Tibial nerve (tissue), 4 donors: ENCODE measurements around the gene IGF2R. TPM values are rescaled to one million over a fixed set of nuclear protein-coding genes. Genes with fewer than 3 reads are reported as not detected.

Experiments used
- DNase-seq, 2 donors: peaks; one replicate each; pipeline ENCODE4 v3.0.0-alpha.2; 2019; ENCODE audit warnings: low spot score in 2 of 2
- H3K27ac ChIP-seq, 4 donors: fragments of 200-600 bp; sonication (generic) in 3 of 4; one replicate each; pipeline ENCODE4 v1.5.1; 2017 to 2019; ENCODE audit warnings: mild to moderate bottlenecking in 1 of 4
- H3K27me3 ChIP-seq, 2 donors: fragments of 200-600 bp; sonication (generic) in 1 of 2; one replicate each; pipeline versions ENCODE4 v1.5.1 to v1.6.0; 2017 to 2019
- H3K36me3 ChIP-seq, 3 donors: fragments of 200-600 bp; sonication (generic); one replicate each; pipeline ENCODE4 v1.5.1; 2018 to 2019
- H3K4me1 ChIP-seq, 4 donors: fragments of 200-600 bp; sonication (generic) in 3 of 4; one replicate each; pipeline ENCODE4 v1.5.1; 2017 to 2019
- H3K4me3 ChIP-seq, 4 donors: fragments of 200-600 bp; sonication (generic) in 3 of 4; one replicate each; pipeline ENCODE4 v1.5.1; 2017 to 2019; ENCODE audit warnings: mild to moderate bottlenecking in 1 of 4, moderate library complexity in 1 of 4
- H3K9me3 ChIP-seq, 4 donors: fragments of 200-600 bp; sonication (generic) in 3 of 4; one replicate each; pipeline ENCODE4 v1.5.1; 2017 to 2019
- EP300 ChIP-seq, 2 donors: sonication (generic); formaldehyde crosslinking; IDR thresholded peaks; one replicate each; pipeline ENCODE4 v1.6.1; 2017; ENCODE audit warnings: antibody characterized with exemption in 2 of 2, mild to moderate bottlenecking in 1 of 2
- POLR2A ChIP-seq, 2 donors: fragments of 450-650 bp; IDR thresholded peaks; one replicate each; pipeline ENCODE4 v1.6.1; 2017; ENCODE audit warnings: antibody characterized with exemption in 2 of 2, mild to moderate bottlenecking in 2 of 2, moderate library complexity in 2 of 2
- WGBS, 2 donors: methylation state at CpG; one replicate each; pipeline ENCODE4 v1.1.5; 2018; 5-methylcytosine and 5-hydroxymethylcytosine counted together
- total RNA-seq, 4 donors: library from RNA; depleted of rRNA; stranded (reverse); fragments of >200 nt; gene quantifications; one replicate each; pipeline ENCODE4 v1.1.0, GENCODE V29; 2016
- TF ChIP-seq, protein P1 (sequence below), 5 experiments: fragments of 200-600 bp in 3 of 5; fragments of 450-650 bp in 2 of 5; sonication (generic) in 3 of 5; IDR thresholded peaks; one replicate each; pipeline ENCODE4 v1.5.1; 2016 to 2019; ENCODE audit warnings: antibody characterized with exemption in 5 of 5, mild to moderate bottlenecking in 3 of 5, moderate library complexity in 2 of 5

Gene IGF2R
- total RNA-seq, 4 donors from 2014 or later, result 60.1 to 81.3 (median 68.5) TPM

DNA sequence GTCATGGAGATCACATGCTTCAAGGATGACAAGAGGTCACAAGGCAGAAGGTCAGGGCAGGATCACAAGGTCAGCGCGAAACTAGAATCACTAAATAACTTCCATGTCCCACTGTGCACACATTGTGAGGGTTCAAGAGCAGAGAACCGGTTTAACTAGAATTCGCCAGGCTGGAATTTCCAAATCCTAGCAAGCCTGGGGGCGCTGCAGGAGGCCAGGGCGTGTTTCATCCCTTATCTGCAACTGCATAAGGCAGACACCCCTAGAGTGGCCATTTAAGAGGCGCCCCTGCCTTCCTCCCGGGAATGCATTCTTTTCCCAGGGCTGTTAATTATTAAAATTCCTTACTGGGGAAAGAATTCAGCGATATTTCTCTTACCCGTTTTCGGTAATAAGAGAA lies 112.5 kb downstream of the IGF2R start:
- peaks cover 0 to 96% (median 49%) of the 10 kb centered on the region in 3 donors for H3K36me3 ChIP-seq
- H3K4me3 ChIP-seq, result no peak overlapping the region
- H3K9me3 ChIP-seq, result no peaks in the 10 kb centered on the region
- TF ChIP-seq, protein P1, sequence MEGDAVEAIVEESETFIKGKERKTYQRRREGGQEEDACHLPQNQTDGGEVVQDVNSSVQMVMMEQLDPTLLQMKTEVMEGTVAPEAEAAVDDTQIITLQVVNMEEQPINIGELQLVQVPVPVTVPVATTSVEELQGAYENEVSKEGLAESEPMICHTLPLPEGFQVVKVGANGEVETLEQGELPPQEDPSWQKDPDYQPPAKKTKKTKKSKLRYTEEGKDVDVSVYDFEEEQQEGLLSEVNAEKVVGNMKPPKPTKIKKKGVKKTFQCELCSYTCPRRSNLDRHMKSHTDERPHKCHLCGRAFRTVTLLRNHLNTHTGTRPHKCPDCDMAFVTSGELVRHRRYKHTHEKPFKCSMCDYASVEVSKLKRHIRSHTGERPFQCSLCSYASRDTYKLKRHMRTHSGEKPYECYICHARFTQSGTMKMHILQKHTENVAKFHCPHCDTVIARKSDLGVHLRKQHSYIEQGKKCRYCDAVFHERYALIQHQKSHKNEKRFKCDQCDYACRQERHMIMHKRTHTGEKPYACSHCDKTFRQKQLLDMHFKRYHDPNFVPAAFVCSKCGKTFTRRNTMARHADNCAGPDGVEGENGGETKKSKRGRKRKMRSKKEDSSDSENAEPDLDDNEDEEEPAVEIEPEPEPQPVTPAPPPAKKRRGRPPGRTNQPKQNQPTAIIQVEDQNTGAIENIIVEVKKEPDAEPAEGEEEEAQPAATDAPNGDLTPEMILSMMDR (IDR thresholded peaks at IDR 0.05), result no peak
- no peak for TF ChIP-seq EP300 (IDR thresholded peaks at IDR 0.05)
- TF ChIP-seq POLR2A (IDR thresholded peaks at IDR 0.05), result no peak
- H3K4me1 ChIP-seq, result no peaks in the 10 kb centered on the region
- no peak overlapping the region for H3K27ac ChIP-seq
- H3K27me3 ChIP-seq, result no peaks in the 10 kb centered on the region
- 90 to 96% methylated on average over 11 of the region's 11 CpGs for WGBS, 2 donors
- DNase-seq, result no peak

DNA sequence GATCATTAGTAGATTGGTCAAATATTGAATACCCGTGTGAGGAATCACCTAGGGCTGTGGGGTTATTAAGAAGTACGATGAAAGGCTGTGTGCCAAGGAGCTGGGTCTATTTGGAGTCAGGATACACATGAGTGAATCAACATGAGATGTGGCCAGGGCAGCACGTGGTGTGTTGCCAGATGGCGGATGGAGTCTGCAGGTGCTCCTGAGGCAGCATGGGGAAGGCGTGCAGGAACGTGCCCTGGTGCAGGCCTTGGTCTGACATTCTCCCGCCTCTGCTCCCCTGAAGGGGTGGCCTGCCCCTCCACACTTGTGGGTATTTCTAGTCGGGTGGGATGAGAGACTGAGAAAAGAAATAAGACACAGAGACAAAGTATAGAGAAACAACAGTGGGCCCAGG lies 113.7 kb downstream of the IGF2R start:
- Histone ChIP-seq H3K27ac (no peak overlapping the region), H3K4me3 (no peak overlapping the region), H3K4me1 (no peaks in the 10 kb centered on the region), H3K36me3 (peaks cover 0 to 97% (median 49%) of the 10 kb centered on the region in 3 donors), H3K27me3 (no peaks in the 10 kb centered on the region), H3K9me3 (no peaks in the 10 kb centered on the region)
- DNase-seq, result no peak
- WGBS, 2 donors, result 86 to 95% methylated on average over 8 of the region's 8 CpGs
- TF ChIP-seq EP300 (IDR thresholded peaks at IDR 0.05), result no peak
- TF ChIP-seq, protein P1 (IDR thresholded peaks at IDR 0.05), result no peak
- no peak for TF ChIP-seq POLR2A (IDR thresholded peaks at IDR 0.05)

DNA sequence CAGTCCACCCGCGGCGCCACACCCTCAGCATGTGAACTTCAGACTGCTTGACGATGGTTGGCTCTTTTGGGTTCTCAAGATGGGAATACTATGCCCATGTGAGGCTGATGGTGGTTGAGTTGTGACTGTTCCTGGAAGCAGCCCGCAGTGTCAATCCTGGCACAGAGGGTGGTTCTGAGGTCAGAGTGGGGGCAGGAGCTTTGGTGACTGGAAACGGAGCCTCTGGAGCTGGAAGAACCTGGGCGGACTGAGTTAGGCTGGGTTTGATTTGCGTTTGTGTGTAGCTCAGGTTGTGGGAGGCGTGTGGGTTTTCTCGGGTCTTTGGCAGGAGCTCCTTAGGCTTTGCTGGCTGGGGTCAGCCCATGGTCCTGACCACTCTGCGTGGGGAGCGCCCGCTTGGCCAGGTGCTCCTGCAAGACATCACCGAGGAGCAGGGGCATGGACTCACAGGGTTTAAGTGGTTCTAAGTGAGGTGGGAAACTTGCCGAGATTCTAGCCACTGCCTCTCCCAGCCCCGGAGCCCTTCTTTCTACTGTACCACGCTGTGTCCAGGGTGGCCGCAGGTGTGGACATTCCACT lies 115.4 kb downstream of the IGF2R start:
- Histone ChIP-seq H3K27me3 (no peaks in the 10 kb centered on the region), H3K9me3 (no peaks in the 10 kb centered on the region), H3K4me1 (peaks cover 0 to 4% (median 0%) of the 10 kb centered on the region in 4 donors), H3K4me3 (no peak overlapping the region), H3K27ac (no peak overlapping the region), H3K36me3 (peaks cover 0 to 93% (median 56%) of the 10 kb centered on the region in 3 donors)
- no peak for TF ChIP-seq POLR2A (IDR thresholded peaks at IDR 0.05)
- no peak for DNase-seq
- 93% methylated on average over 14 to 16 of the region's 18 CpGs for WGBS, 2 donors

DNA sequence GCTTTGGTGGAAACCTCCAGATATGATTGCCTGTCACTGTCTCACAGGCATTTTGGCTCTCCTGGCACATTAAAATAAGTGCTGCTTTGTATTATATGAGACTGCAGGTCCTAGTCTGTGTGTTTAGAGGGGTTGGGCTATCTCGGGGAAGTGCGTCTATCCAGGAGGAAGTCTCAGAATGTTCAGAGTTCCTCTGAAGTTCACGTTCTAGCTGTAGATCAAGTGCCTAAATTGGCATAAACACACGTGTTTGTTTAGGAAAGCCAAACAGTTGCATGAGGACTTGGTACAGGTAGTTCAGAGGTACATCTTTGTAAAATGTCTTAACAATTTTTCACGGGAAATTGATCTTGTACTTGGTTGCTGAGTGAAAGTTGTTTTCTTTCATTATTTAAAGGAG lies 116.3 kb downstream of the IGF2R start:
- TF ChIP-seq, protein P1 (IDR thresholded peaks at IDR 0.05), result no peak
- TF ChIP-seq EP300 (IDR thresholded peaks at IDR 0.05) (no peak), POLR2A (IDR thresholded peaks at IDR 0.05) (no peak)
- peaks cover 0 to 93% (median 51%) of the 10 kb centered on the region in 3 donors for H3K36me3 ChIP-seq
- no peaks in the 10 kb centered on the region for H3K27me3 ChIP-seq
- no peak for DNase-seq
- H3K4me3 ChIP-seq, result no peak overlapping the region
- H3K27ac ChIP-seq, result no peak overlapping the region
- WGBS, 2 donors, result 80 to 85% methylated on average over 5 of the region's 5 CpGs
- no peaks in the 10 kb centered on the region for H3K9me3 ChIP-seq
- peaks cover 0 to 4% (median 0%) of the 10 kb centered on the region in 4 donors for H3K4me1 ChIP-seq

DNA sequence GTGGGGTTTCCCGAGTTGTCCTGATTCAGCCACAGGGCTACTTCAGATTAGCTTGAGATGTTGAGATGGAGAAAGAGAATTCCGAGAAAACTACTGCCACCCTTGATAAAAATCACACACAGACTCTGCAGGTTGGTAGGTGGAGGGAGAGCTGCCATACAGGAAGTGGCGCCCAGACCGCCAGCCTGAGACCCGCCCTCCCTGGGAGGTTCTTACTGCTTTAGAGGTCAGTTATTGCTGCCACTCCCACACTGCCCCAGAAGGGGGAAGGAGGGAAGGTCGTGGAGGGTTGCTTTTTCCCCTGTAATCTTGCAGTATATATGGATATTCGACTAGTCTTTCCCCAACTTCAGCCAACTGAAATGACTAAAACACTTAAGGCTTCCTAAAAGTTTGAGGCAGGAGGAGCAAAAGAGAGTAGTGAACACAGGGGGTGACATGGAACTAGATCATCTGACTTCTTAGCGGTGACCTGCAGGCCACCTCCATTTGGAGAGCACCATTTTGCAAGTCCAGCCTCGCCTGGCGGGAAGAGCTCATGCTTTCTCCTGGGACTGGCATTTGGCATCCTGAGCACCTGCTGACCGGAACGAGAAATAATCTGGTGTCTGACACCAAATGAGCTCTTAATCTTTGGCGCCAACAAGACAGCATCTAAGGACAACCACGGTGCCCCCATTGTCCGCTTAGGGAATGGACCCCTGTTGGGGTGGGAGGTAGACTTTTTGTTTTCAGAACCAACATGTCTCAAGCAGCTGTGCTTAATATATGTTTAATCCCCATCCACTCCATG lies 117.0 kb downstream of the IGF2R start:
- Histone ChIP-seq H3K27me3 (no peaks in the 10 kb centered on the region), H3K36me3 (peaks cover 0 to 93% (median 48%) of the 10 kb centered on the region in 3 donors), H3K9me3 (no peaks in the 10 kb centered on the region), H3K27ac (no peak overlapping the region), H3K4me1 (peaks cover 0 to 4% (median 0%) of the 10 kb centered on the region in 4 donors), H3K4me3 (no peak overlapping the region)
- no peak for DNase-seq
- WGBS, 2 donors, result 86 to 87% methylated on average over 15 of the region's 15 CpGs
- no peak for TF ChIP-seq POLR2A (IDR thresholded peaks at IDR 0.05)
- no peak for TF ChIP-seq EP300 (IDR thresholded peaks at IDR 0.05)
- TF ChIP-seq, protein P1 (IDR thresholded peaks at IDR 0.05), result no peak
